Sigmoid colon (tissue), 7 donors: ENCODE measurements around the gene NEIL1. TPM values are rescaled to one million over a fixed set of nuclear protein-coding genes. Genes with fewer than 3 reads are reported as not detected.
"Not testable (repeated sequence)": the region's sequence is repeated elsewhere in the genome, so short reads cannot be mapped to it uniquely, and the experiment has no call there.

Source experiments
- DNase-seq: peaks from one replicate; pipeline ENCODE4 v3.0.0-alpha.2; 2019
- H3K27ac ChIP-seq, 4 donors: fragments of 200-600 bp; sonication (generic); one replicate each; pipeline ENCODE4 v1.5.1; 2016 to 2019; ENCODE audit warnings: mild to moderate bottlenecking in 1 of 4
- H3K27me3 ChIP-seq, 3 donors: fragments of 200-600 bp; sonication (generic); one replicate each; pipeline ENCODE4 v1.5.1; 2019; ENCODE audit warnings: mild to moderate bottlenecking in 1 of 3
- H3K36me3 ChIP-seq, 4 donors: fragments of 200-600 bp; sonication (generic); one replicate each; pipeline ENCODE4 v1.5.1; 2016 to 2019
- H3K4me1 ChIP-seq, 4 donors: fragments of 200-600 bp; sonication (generic); one replicate each; pipeline ENCODE4 v1.5.1; 2017 to 2019
- H3K4me3 ChIP-seq, 4 donors: fragments of 200-600 bp; sonication (generic); one replicate each; pipeline ENCODE4 v1.5.1; 2017 to 2019; ENCODE audit warnings: mild to moderate bottlenecking in 2 of 4, moderate library complexity in 1 of 4
- H3K9me3 ChIP-seq, 4 donors: fragments of 200-600 bp in 3 of 4; sonication (generic) in 3 of 4; one replicate each; pipeline versions ENCODE4 v1.5.1 to v1.6.1; 2013 to 2019
- CTCF ChIP-seq, 4 experiments: fragments of 450-650 bp in 3 of 4; fragments of 200-600 bp in 1 of 4; IDR thresholded peaks; one replicate each; pipeline ENCODE4 v1.5.1; 2016 to 2019; ENCODE audit warnings: antibody characterized with exemption in 4 of 4, mild to moderate bottlenecking in 3 of 4, moderate library complexity in 2 of 4
- EP300 ChIP-seq, 4 donors: sonication (generic); formaldehyde crosslinking; IDR thresholded peaks; one replicate each; pipeline ENCODE4 v1.6.1; 2017; ENCODE audit warnings: antibody characterized with exemption in 4 of 4
- POLR2A ChIP-seq, 2 donors: fragments of 450-650 bp; IDR thresholded peaks; one replicate each; pipeline ENCODE4 v1.6.1; 2016; ENCODE audit warnings: antibody characterized with exemption in 2 of 2, mild to moderate bottlenecking in 2 of 2, moderate library complexity in 2 of 2
- POLR2AphosphoS5 ChIP-seq, 4 donors: sonication (generic); formaldehyde crosslinking; IDR thresholded peaks; one replicate each; pipeline ENCODE4 v1.6.1; 2017; ENCODE audit warnings: antibody characterized with exemption in 4 of 4
- WGBS, 2 donors: extraction: QIAGEN DNeasy Blood & Tissue Kit; methylation state at CpG; one replicate each; pipeline ENCODE4 v1.1.7; 2013; 5-methylcytosine and 5-hydroxymethylcytosine counted together
- intact Hi-C: fragments of 100-400 bp; cut with DNase I; formaldehyde crosslinking; loops from one replicate; pipeline ENCODE4 v1.15.1; 2023
- polyA plus RNA-seq, 3 donors: library from polyadenylated mRNA; stranded (reverse); fragments of 200-250 nt; gene quantifications; one replicate each; pipeline ENCODE4 v1.2.3, GENCODE V29; 2013
- total RNA-seq, 4 donors: library from RNA; depleted of rRNA; stranded (reverse); fragments of >200 nt; gene quantifications; one replicate each; pipeline ENCODE4 v1.1.0, GENCODE V29; 2016
- donor health status: healthy with polysubstance abuse.
- donor health status: Bipolar disorder and iron deficiency.
- donor health status: healthy.

The NEIL1 gene
- total and polyA plus RNA-seq, 7 donors = 5.4 to 51.5 (median 22.2) TPM

GRCh38 chr15:75342221-75342620, 4.6 kb upstream of the NEIL1 start:
- H3K9me3 ChIP-seq = no peaks in the 10 kb centered on the region
- WGBS, 2 donors = 88 to 94% methylated on average over 6 of the region's 6 CpGs
- TF ChIP-seq POLR2A (IDR thresholded peaks at IDR 0.05) (no peak), EP300 (IDR thresholded peaks at IDR 0.05) (no peak), POLR2AphosphoS5 (IDR thresholded peaks at IDR 0.05) (no peak), CTCF (IDR thresholded peaks at IDR 0.05) (no peak)
- DNase-seq = no peak
- peaks cover 0 to 24% (median 5%) of the 10 kb centered on the region in 4 donors for H3K36me3 ChIP-seq
- H3K27me3 ChIP-seq = no peaks in the 10 kb centered on the region
- H3K4me1 ChIP-seq = peaks cover 0 to 8% (median 4%) of the 10 kb centered on the region in 4 donors
- no peak overlapping the region for H3K4me3 ChIP-seq
- intact Hi-C loops = no loop called here
- H3K27ac ChIP-seq = no peak overlapping the region

- H3K4me3 ChIP-seq, H3K9me3 ChIP-seq, H3K27me3 ChIP-seq, DNase-seq, intact Hi-C loops, H3K27ac ChIP-seq: not testable (repeated sequence)
- WGBS, 2 donors = 52 to 55% methylated on average over 8 of the region's 8 CpGs
- Histone ChIP-seq H3K36me3 (peaks cover 0 to 23% (median 5%) of the 10 kb centered on the region in 4 donors), H3K4me1 (peaks cover 0 to 20% (median 11%) of the 10 kb centered on the region in 4 donors)
Observed at GRCh38 chr15:75343953-75344352, 2.9 kb upstream of the NEIL1 start.

DNA sequence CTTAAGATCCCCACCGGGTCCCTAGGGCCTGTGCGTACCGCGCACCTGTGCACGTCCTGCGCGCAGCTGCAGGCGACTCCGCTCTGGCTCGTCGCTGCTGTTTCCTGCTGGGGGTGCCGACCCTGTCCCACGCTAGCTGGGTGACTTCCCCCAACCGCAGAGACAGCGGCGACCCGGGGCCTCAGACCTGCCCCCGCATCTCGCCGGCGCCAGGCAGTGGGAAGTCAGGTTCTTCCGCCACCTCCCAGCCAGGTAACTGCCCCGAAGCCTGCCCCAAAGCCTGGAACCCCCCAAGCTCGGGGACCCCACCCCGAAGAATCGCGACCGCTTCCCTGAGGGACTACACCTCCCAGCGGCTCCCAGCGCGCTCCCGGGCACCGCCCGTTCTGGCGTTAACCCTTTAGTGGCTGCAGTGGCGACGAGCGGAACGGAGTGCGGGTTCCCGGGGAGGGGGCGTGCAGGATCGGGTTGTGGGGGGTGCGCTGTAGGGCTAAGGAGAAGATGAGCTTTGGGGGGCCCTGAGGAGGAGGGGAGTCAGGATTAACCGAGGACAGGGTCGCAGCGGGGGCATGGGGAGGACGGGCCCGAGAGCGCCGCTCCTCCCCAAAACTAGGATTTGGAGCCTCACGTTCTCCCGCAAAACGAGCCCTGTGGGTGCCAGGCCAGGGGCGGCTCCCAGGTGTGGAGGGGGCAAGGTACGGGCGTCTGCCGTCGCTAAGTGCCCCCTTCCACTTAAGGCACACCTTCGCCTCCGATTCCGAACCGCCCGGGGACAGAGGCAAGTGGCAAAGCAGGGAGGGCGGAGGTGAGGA, 589 bp downstream of the NEIL1 start:
- TF ChIP-seq EP300 (IDR thresholded peaks at IDR 0.05) (no peak), POLR2AphosphoS5 (IDR thresholded peaks at IDR 0.05) (peak in 2 of 4 donors; percentile 26 to 35)
- Histone ChIP-seq H3K36me3 (no peaks in the 10 kb centered on the region), H3K9me3 (no peaks in the 10 kb centered on the region), H3K27me3 (no peaks in the 10 kb centered on the region), H3K27ac (peak overlapping the region; percentile 70 to 76 (median 74)), H3K4me3 (peak overlapping the region; percentile 63 to 87 (median 82)), H3K4me1 (peaks cover 0 to 24% (median 19%) of the 10 kb centered on the region in 4 donors)
- WGBS, 2 donors = 0% methylated on average over 65 of the region's 65 CpGs
- intact Hi-C loops = no loop called here
- peak; percentile 78 for DNase-seq

- no peaks in the 10 kb centered on the region for H3K36me3 ChIP-seq
- no peak for DNase-seq
- no peak for TF ChIP-seq POLR2AphosphoS5 (IDR thresholded peaks at IDR 0.05)
- TF ChIP-seq CTCF (IDR thresholded peaks at IDR 0.05) = no peak
- TF ChIP-seq POLR2A (IDR thresholded peaks at IDR 0.05) = no peak
- no peak for TF ChIP-seq EP300 (IDR thresholded peaks at IDR 0.05)
- peaks cover 0 to 24% (median 19%) of the 10 kb centered on the region in 4 donors for H3K4me1 ChIP-seq
- H3K27ac ChIP-seq = peak overlapping the region; percentile 70 to 76 (median 74)
- no peaks in the 10 kb centered on the region for H3K9me3 ChIP-seq
- peak overlapping the region; percentile 63 to 87 (median 82) for H3K4me3 ChIP-seq
- 1 to 2% methylated on average over 45 of the region's 45 CpGs for WGBS, 2 donors
- intact Hi-C loops = no loop called here
- H3K27me3 ChIP-seq = no peaks in the 10 kb centered on the region
Observed at GRCh38 chr15:75348034-75348561, 1.3 kb downstream of the NEIL1 start.

- H3K27ac ChIP-seq = peak overlapping the region in 3 of 4 donors; percentile 70 to 76 (median 74)
Observed at GRCh38 chr15:75348562-75349350, 1.9 kb downstream of the NEIL1 start.

DNA sequence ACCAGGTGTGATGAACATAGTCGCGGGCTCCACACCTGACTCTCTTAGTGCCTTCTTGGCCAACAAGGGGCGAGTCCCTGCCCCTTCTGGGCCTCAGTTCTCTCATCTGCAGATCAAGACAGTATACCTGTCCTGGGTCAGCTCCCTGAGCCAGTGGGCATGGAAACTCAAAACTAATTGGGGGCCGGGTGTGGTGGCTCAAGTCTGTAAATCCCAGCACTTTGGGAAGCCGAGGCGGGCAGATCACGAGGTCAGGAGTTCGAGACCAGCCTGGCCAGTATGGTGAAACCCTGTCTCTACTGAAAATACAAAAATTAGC, 2.5 kb downstream of the NEIL1 start:
- H3K27ac ChIP-seq, H3K27me3 ChIP-seq, H3K9me3 ChIP-seq, DNase-seq, intact Hi-C loops, H3K36me3 ChIP-seq: not testable (repeated sequence)
- 87 to 92% methylated on average over 8 of the region's 8 CpGs for WGBS, 2 donors
- H3K4me1 ChIP-seq = peaks cover 0 to 24% (median 19%) of the 10 kb centered on the region in 4 donors
- H3K4me3 ChIP-seq = peak overlapping the region in 1 of 4 donors; percentile 85

More at GRCh38 chr15:75348562-75349350, 1.9 kb downstream of the NEIL1 start:
- peaks cover 0 to 24% (median 19%) of the 10 kb centered on the region in 4 donors for H3K4me1 ChIP-seq
- TF ChIP-seq EP300 (IDR thresholded peaks at IDR 0.05) (no peak), POLR2AphosphoS5 (IDR thresholded peaks at IDR 0.05) (peak in 2 of 4 donors; percentile 24 to 27), POLR2A (IDR thresholded peaks at IDR 0.05) (no peak), CTCF (IDR thresholded peaks at IDR 0.05) (no peak)
- no peaks in the 10 kb centered on the region for H3K27me3 ChIP-seq
- intact Hi-C loops = no loop called here
- H3K36me3 ChIP-seq = no peaks in the 10 kb centered on the region
- DNase-seq = no peak
- H3K9me3 ChIP-seq = no peaks in the 10 kb centered on the region
- 27 to 42% methylated on average over 46 of the region's 46 CpGs for WGBS, 2 donors
- H3K4me3 ChIP-seq = peak overlapping the region; percentile 63 to 87 (median 82)
